A673 (cell line): Measurements from ENCODE around the gene CHEK2.

Experiments used
- EZH2 ChIP-seq: fragments of 200-600 bp; sonication (generic); IDR thresholded peaks from 2 replicates; pipeline ENCODE4 v1.6.1; 2017; ENCODE audit warnings: borderline replicate concordance, low read depth, mild to moderate bottlenecking, mixed read lengths, antibody characterized with exemption, low read length; ENCODE audit not compliant: poor library complexity, severe bottlenecking
- TF ChIP-seq, protein P1 (sequence below): fragments of 300-800, 200-600 bp; sonication (generic); conservative IDR thresholded peaks from 2 replicates; pipeline ENCODE4 v1.5.1; 2017; ENCODE audit warnings: low read depth, mild to moderate bottlenecking, antibody characterized with exemption, low read length, moderate library complexity, mixed read lengths

DNA sequence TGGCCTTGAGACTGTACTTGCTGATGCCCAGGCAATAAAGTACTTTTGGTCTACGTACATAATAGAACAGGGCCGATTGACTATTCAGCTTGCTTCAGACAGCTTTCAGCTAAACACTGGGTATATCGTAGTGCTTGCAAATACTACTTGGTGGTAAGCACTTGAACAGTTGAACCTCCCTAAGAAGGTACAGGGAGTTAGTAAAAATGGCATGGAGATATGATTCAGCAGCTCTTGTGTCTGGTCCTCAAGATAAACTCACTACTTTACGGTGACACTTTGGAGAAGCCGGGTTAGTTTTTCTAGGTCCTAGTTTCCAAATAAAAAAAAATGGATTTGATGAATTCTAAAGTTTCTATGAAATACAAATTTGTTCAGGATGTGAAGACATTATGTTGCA, 38.2 kb upstream of the CHEK2 start:
- TF ChIP-seq, protein P1, sequence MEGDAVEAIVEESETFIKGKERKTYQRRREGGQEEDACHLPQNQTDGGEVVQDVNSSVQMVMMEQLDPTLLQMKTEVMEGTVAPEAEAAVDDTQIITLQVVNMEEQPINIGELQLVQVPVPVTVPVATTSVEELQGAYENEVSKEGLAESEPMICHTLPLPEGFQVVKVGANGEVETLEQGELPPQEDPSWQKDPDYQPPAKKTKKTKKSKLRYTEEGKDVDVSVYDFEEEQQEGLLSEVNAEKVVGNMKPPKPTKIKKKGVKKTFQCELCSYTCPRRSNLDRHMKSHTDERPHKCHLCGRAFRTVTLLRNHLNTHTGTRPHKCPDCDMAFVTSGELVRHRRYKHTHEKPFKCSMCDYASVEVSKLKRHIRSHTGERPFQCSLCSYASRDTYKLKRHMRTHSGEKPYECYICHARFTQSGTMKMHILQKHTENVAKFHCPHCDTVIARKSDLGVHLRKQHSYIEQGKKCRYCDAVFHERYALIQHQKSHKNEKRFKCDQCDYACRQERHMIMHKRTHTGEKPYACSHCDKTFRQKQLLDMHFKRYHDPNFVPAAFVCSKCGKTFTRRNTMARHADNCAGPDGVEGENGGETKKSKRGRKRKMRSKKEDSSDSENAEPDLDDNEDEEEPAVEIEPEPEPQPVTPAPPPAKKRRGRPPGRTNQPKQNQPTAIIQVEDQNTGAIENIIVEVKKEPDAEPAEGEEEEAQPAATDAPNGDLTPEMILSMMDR: no peak
- no peak for TF ChIP-seq EZH2
